IMR-90 (cell line): ENCODE data around the gene SPRED2. TPM values are rescaled to one million over a fixed set of nuclear protein-coding genes. Genes with fewer than 3 reads are reported as not detected.
A peak's percentile ranks its signal among the peaks of the same experiment; 100 is the strongest.

Experiments
- ATAC-seq: fragments of 200-7000 bp; cut with Tn5 transposase; 2 replicates; pipeline ENCODE4 v1.9.1; 2020; ENCODE audit warnings: low read depth, mild to moderate bottlenecking, moderate library complexity
- BruUV-seq: library from RNA; stranded (reverse); fragments of 400-500 nt; replicated peaks from 2 replicates; lab custom pipeline; 2021; lab: Mats Ljungman, UMichigan
- CTCF ChIA-PET: fragments of 300-600 bp; formaldehyde crosslinking; extraction: SDS; loops from one replicate; lab custom pipeline; 2021; ENCODE audit warnings: antibody characterized with exemption; lab: Yijun Ruan, JAX
- POLR2A ChIA-PET: fragments of 300-600 bp; sonication (Branson Sonifier 250); formaldehyde crosslinking; loops from one replicate; lab custom pipeline; 2022; ENCODE audit warnings: antibody characterized with exemption; ENCODE audit not compliant: unreplicated experiment; lab: Charles Lee
- DNase-seq: peaks from one replicate; pipeline ENCODE4 v3.0.0; 2013
- H2AFZ ChIP-seq: replicated peaks from 2 replicates; pipeline ENCODE3; 2013; ENCODE audit warnings: low read length, mild to moderate bottlenecking; ENCODE audit not compliant: poor library complexity
- H2AK5ac ChIP-seq: 2 replicates; pipeline ENCODE4 v1.6.1; 2013; ENCODE audit warnings: low read depth, low read length, inconsistent platforms
- H2AK9ac ChIP-seq: replicated peaks from 2 replicates; pipeline ENCODE3; 2013; ENCODE audit warnings: mild to moderate bottlenecking, low read depth, low read length, moderate library complexity; ENCODE audit not compliant: poor library complexity
- H2BK120ac ChIP-seq: 2 replicates; pipeline ENCODE4 v1.6.1; 2013; ENCODE audit warnings: low read depth, low read length, inconsistent platforms
- H2BK15ac ChIP-seq: 3 replicates; pipeline ENCODE4 v1.6.1; 2013; ENCODE audit warnings: low read depth, low read length, inconsistent platforms
- H2BK20ac ChIP-seq: 2 replicates; pipeline ENCODE4 v1.6.1; 2013; ENCODE audit warnings: low read depth, mild to moderate bottlenecking, inconsistent platforms, low read length, moderate library complexity
- H2BK5ac ChIP-seq: 2 replicates; pipeline ENCODE4 v1.6.1; 2013; ENCODE audit warnings: mild to moderate bottlenecking, low read depth, low read length, inconsistent platforms; ENCODE audit not compliant: poor library complexity, severe bottlenecking
- H3K14ac ChIP-seq: replicated peaks from 2 replicates; pipeline ENCODE4 v1.6.1; 2013; ENCODE audit warnings: low read depth, low read length, inconsistent platforms
- H3K18ac ChIP-seq: 2 replicates; pipeline ENCODE4 v1.6.1; 2013; ENCODE audit warnings: low read depth, low read length, control low read depth
- H3K23ac ChIP-seq: 2 replicates; pipeline ENCODE4 v1.6.1; 2013; ENCODE audit warnings: low read depth, low read length, inconsistent platforms
- H3K27ac ChIP-seq: 2 replicates; pipeline ENCODE4 v1.5.1; 2013; ENCODE audit warnings: mild to moderate bottlenecking, control low read depth, low read length; ENCODE audit not compliant: insufficient read depth
- H3K27me3 ChIP-seq: 2 replicates; pipeline ENCODE4 v1.6.1; 2013; ENCODE audit warnings: low read length; ENCODE audit not compliant: control insufficient read depth, insufficient read depth
- H3K36me3 ChIP-seq: 2 replicates; pipeline ENCODE4 v1.6.1; 2013; ENCODE audit warnings: low read length, mixed read lengths; ENCODE audit not compliant: control insufficient read depth, insufficient read depth
- H3K4ac ChIP-seq: 2 replicates; pipeline ENCODE4 v1.6.1; 2013; ENCODE audit warnings: low read depth, low read length, inconsistent platforms
- H3K4me1 ChIP-seq: 2 replicates; pipeline ENCODE4 v1.6.1; 2013; ENCODE audit warnings: low read length, mixed read lengths; ENCODE audit not compliant: control insufficient read depth, insufficient read depth
- H3K4me2 ChIP-seq: 2 replicates; pipeline ENCODE4 v1.6.1; 2013; ENCODE audit warnings: low read depth, mild to moderate bottlenecking, control low read depth, low read length, moderate library complexity
- H3K4me3 ChIP-seq: 2 replicates; pipeline ENCODE4 v1.5.1; 2013; ENCODE audit warnings: low read depth, mild to moderate bottlenecking, control low read depth, low read length, moderate library complexity; ENCODE audit not compliant: insufficient read depth
- H3K56ac ChIP-seq: 2 replicates; pipeline ENCODE4 v1.6.1; 2013; ENCODE audit warnings: low read length, inconsistent platforms; ENCODE audit not compliant: insufficient read depth; ENCODE audit errors: extremely low read depth
- H3K79me1 ChIP-seq, 2 experiments: 2 replicates each; pipeline ENCODE4 v1.6.1; 2013; ENCODE audit warnings: low read length in 2 of 2, inconsistent platforms in 1 of 2, low read depth in 1 of 2
- H3K9ac ChIP-seq: 2 replicates; pipeline ENCODE4 v1.6.1; 2013; ENCODE audit warnings: low read depth, low read length, control low read depth
- H3K9me1 ChIP-seq: 2 replicates; pipeline ENCODE4 v1.6.1; 2013; ENCODE audit warnings: low read length, inconsistent platforms; ENCODE audit not compliant: insufficient read depth
- H3K9me3 ChIP-seq: 2 replicates; pipeline ENCODE4 v1.6.1; 2013; ENCODE audit warnings: low read length; ENCODE audit not compliant: control insufficient read depth, insufficient read depth
- H4K20me1 ChIP-seq: 2 replicates; pipeline ENCODE4 v1.6.1; 2013; ENCODE audit warnings: low read length, inconsistent platforms; ENCODE audit not compliant: insufficient read depth
- H4K5ac ChIP-seq: 2 replicates; pipeline ENCODE4 v1.6.1; 2013; ENCODE audit warnings: mild to moderate bottlenecking, low read depth, low read length, control low read depth
- H4K8ac ChIP-seq, 2 experiments: 2 replicates each; pipeline ENCODE4 v1.6.1; 2013; ENCODE audit warnings: low read depth in 2 of 2, low read length in 2 of 2, control low read depth in 1 of 2, inconsistent platforms in 1 of 2
- H4K91ac ChIP-seq: 2 replicates; pipeline ENCODE4 v1.6.1; 2013; ENCODE audit warnings: low read depth, low read length, inconsistent platforms; ENCODE audit not compliant: insufficient read depth
- BHLHE40 ChIP-seq: fragments of 150-350 bp; IDR thresholded peaks from 2 replicates; pipeline ENCODE4 v1.6.1; 2016; ENCODE audit warnings: mild to moderate bottlenecking, low read depth, low read length
- FOS ChIP-seq: fragments of 150-350 bp; IDR thresholded peaks from 2 replicates; pipeline ENCODE4 v1.6.1; 2016; ENCODE audit warnings: low read depth, low read length
- MAZ ChIP-seq: IDR thresholded peaks from 2 replicates; pipeline ENCODE4 v1.6.1; 2012; ENCODE audit warnings: low read depth, mild to moderate bottlenecking, low read length, improper control_type of control experiment, moderate library complexity, borderline replicate concordance
- NFE2L2 ChIP-seq: fragments of 150-350 bp; IDR thresholded peaks from 2 replicates; pipeline ENCODE4 v1.6.1; 2016; ENCODE audit warnings: low read depth, mild to moderate bottlenecking, low read length
- POLR2A ChIP-seq: IDR thresholded peaks from 2 replicates; pipeline ENCODE4 v1.6.1; 2012; ENCODE audit warnings: mild to moderate bottlenecking, low read depth, low read length
- RAD21 ChIP-seq: IDR thresholded peaks from 2 replicates; pipeline ENCODE4 v1.6.1; 2012; ENCODE audit warnings: low read length, improper control_type of control experiment
- SMC3 ChIP-seq: fragments of 150-350 bp; IDR thresholded peaks from 2 replicates; pipeline ENCODE4 v1.6.1; 2016; ENCODE audit warnings: low read depth, mild to moderate bottlenecking, antibody characterized with exemption, low read length, moderate library complexity
- WGBS, 2 experiments: methylation state at CpG; one replicate each; pipeline versions ENCODE4 v1.1.5 to v1.1.7; 2013; ENCODE audit warnings: missing lambda C conversion rate in 2 of 2; ENCODE audit not compliant: insufficient read length in 1 of 2; ENCODE audit errors: extremely low coverage in 2 of 2; 5-methylcytosine and 5-hydroxymethylcytosine counted together
- dilution Hi-C: fragments of 300-500 bp; cut with HindIII; formaldehyde crosslinking; loops from one replicate; pipeline ENCODE4 v1.14.3; 2018; ENCODE audit warnings: low sequenced_read_pairs; ENCODE audit not compliant: unreplicated experiment
- in situ Hi-C: fragments of 300-500 bp; cut with MboI; formaldehyde crosslinking; loops from 3 replicates; pipeline ENCODE4 v1.14.3; 2019; ENCODE audit warnings: low sequenced_read_pairs, inconsistent platforms, mixed read lengths
- intact Hi-C: fragments of 100-400 bp; cut with micrococcal nuclease; formaldehyde crosslinking; loops from 2 replicates; pipeline ENCODE4 v1.10.0; 2022
- polyA plus RNA-seq, 3 experiments: library from polyadenylated mRNA; depleted of rRNA; stranded (reverse); fragments of >200 nt; gene quantifications; 2 replicates each; pipeline ENCODE4 v1.2.3, GENCODE V29; 2012; ENCODE audit warnings: low replicate concordance in 1 of 3
- total RNA-seq: library from RNA; depleted of rRNA; stranded (reverse); fragments of >200 nt; gene quantifications from 2 replicates; pipeline ENCODE4 v1.2.3, GENCODE V29; 2012
- TF ChIP-seq, protein P1 (sequence below): fragments of 150-350 bp; IDR thresholded peaks from 2 replicates; pipeline ENCODE4 v1.6.1; 2016; ENCODE audit warnings: low read depth, mild to moderate bottlenecking, low read length, moderate library complexity, borderline replicate concordance
- TF ChIP-seq, protein P2 (sequence below): fragments of 150-350 bp; IDR thresholded peaks from 2 replicates; pipeline ENCODE4 v1.6.1; 2017; ENCODE audit warnings: mild to moderate bottlenecking, antibody characterized with exemption, low read length, low read depth

SPRED2 gene
- total and polyA plus RNA-seq, 2 of the 4 experiments (the other 2 are of a cell fraction) = 4.8 to 18.7 TPM

DNA sequence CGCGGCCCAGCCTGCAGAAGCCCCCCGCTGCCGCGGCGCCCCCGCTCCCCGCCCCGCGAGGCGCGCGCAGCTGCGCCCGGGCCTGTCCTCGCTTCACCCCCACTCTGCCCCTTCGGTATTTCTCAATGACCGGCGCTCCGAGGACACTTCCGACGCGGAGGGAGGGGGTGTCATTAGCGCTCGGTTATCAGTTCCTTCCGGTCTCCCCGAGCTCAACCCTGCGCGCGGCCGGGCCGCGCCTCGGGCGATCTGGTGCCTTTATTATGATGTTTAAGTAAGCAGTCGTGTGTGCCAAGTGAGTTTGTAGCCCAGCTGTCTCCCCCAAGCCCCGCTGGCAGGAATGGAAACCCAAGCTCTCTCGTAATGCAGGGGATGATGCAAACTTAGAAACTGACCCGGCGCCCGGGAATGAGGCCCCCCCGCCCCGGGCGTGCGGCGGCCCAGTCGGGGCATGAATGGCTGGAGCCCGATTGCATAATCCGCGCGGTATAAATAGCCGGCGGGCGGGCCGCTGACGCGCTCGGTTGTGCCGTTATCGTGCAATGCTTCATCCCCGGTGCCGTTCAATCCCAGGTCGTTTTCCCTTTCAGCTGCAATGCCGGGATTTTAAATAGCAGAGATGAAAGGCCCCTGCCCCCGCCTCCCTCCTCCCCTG lies 3.9 kb upstream of the SPRED2 start (continued):
- TF ChIP-seq, protein P1, sequence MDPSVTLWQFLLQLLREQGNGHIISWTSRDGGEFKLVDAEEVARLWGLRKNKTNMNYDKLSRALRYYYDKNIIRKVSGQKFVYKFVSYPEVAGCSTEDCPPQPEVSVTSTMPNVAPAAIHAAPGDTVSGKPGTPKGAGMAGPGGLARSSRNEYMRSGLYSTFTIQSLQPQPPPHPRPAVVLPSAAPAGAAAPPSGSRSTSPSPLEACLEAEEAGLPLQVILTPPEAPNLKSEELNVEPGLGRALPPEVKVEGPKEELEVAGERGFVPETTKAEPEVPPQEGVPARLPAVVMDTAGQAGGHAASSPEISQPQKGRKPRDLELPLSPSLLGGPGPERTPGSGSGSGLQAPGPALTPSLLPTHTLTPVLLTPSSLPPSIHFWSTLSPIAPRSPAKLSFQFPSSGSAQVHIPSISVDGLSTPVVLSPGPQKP = no peak

DNA sequence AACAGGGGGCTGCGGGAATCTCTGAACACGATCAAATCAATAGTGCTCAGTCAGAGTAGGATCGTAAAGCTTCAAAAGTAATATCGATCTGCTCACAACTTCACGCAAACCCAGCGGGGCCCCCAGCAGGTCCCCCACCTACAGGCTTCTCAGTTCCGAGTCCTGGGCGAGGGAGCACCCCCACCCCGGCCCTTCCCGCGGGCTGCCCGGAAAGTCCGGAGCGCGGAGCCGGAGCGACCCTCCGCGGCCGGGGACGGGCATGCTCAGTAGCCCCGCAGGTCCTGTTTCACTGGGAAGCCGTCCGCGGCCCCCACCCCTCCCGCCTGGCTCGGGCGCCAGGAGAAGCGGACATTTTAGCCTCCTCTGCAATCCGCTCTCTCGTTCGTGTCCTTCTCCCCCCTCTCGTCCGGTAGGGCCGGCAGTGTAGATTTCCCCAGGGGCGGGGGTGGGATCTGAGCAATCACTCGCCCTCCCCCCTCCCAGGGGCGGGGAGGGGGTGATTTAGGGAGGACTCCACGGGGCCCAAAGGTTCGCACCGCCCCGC lies 3.3 kb upstream of the SPRED2 start:
- H3K4ac ChIP-seq = peak overlapping the region; percentile 86
- H3K56ac ChIP-seq = peak overlapping the region; percentile 76
- no TSS peak for BruUV-seq
- H2BK120ac ChIP-seq = peak overlapping the region; percentile 60
- H4K8ac ChIP-seq = peak overlapping the region; percentile 82 to 83
- H3K27ac ChIP-seq = peak overlapping the region; percentile 91
- WGBS, 2 experiments = 0% methylated on average over 6 of the region's 42 CpGs; no CpG with 5 or more reads in 1 of the 2 experiments
- peak overlapping the region; percentile 85 for H2BK5ac ChIP-seq
- DNase-seq (peak; percentile 85), ATAC-seq (peak; percentile 58)
- no peaks in the 10 kb centered on the region for H3K36me3 ChIP-seq
- peak overlapping the region; percentile 91 for H2AFZ ChIP-seq
- H2AK9ac ChIP-seq = peak overlapping the region; percentile 87
- 0 out of 2 replicates have a peak overlapping the region, but pooled peaks have one; percentile 40 for H2AK5ac ChIP-seq
- H3K18ac ChIP-seq = peak overlapping the region; percentile 73
- peak overlapping the region; percentile 84 for H3K14ac ChIP-seq
- H2BK15ac ChIP-seq = peak overlapping the region; percentile 89; the same call in 2 of the 3 replicates
- peak overlapping the region; percentile 70; the same call in 1 of the 2 replicates for H2BK20ac ChIP-seq
- H4K20me1 ChIP-seq = peaks cover 3% of the 10 kb centered on the region
- peak overlapping the region; percentile 83 for H4K91ac ChIP-seq
- H3K4me3 ChIP-seq = peak overlapping the region; percentile 61
- POLR2A ChIA-PET = interaction anchor here (0.5 to 0.6 kb wide), 2 partner anchors 142 to 249 kb away, joined by 4 to 6 read pairs; no protein-coding TSS in a partner anchor
- no peaks in the 10 kb centered on the region for H3K27me3 ChIP-seq
- dilution Hi-C loops = no loop called here
- no peaks in the 10 kb centered on the region for H3K9me3 ChIP-seq
- peak overlapping the region; percentile 93 for H3K4me2 ChIP-seq
- TF ChIP-seq SMC3 = peak; percentile 42; the same call in 1 of the 2 replicates
- TF ChIP-seq POLR2A = peak; percentile 72
- TF ChIP-seq FOS = no peak
- peak; percentile 30 for TF ChIP-seq RAD21
- TF ChIP-seq NFE2L2 = 0 out of 2 replicates have a peak, but pooled peaks have one; percentile 0
- TF ChIP-seq, protein P2, sequence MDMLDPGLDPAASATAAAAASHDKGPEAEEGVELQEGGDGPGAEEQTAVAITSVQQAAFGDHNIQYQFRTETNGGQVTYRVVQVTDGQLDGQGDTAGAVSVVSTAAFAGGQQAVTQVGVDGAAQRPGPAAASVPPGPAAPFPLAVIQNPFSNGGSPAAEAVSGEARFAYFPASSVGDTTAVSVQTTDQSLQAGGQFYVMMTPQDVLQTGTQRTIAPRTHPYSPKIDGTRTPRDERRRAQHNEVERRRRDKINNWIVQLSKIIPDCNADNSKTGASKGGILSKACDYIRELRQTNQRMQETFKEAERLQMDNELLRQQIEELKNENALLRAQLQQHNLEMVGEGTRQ = no peak
- TF ChIP-seq BHLHE40 = 0 out of 2 replicates have a peak, but pooled peaks have one; percentile 31
- TF ChIP-seq MAZ = peak; percentile 99
- H3K79me1 ChIP-seq = peaks cover 0 to 9% of the 10 kb centered on the region in 2 experiments; a peak in 1 of 4 replicates
- H3K9ac ChIP-seq = peak overlapping the region; percentile 79
- intact Hi-C loops = loop anchor here (1.0 to 10.0 kb wide), 3 partner anchors 117 to 371 kb away; no protein-coding TSS in a partner anchor
- in situ Hi-C loops = loop anchor here (5.0 kb wide), 1 partner anchor 107 kb away; no protein-coding TSS in a partner anchor
- no peaks in the 10 kb centered on the region; the same call in 1 of the 2 replicates for H3K9me1 ChIP-seq
- peak overlapping the region; percentile 81 for H3K23ac ChIP-seq
- peaks cover 5% of the 10 kb centered on the region; the same call in 1 of the 2 replicates for H3K4me1 ChIP-seq
- H4K5ac ChIP-seq = peak overlapping the region; percentile 91
- CTCF ChIA-PET = no interaction called here
